ENCODE measurements around the gene LY6G6C.
"Not testable (repeated sequence)": the region's sequence is repeated elsewhere in the genome, so short reads cannot be mapped to it uniquely, and the experiment has no call there.

The LY6G6C gene

GRCh38 chr6:31727034-31727716 is 5.6 kb upstream of the LY6G6C start:
- DNase-seq (ENCODE audit: low spot score), result no peak

GRCh38 chr6:31725502-31726350 is 4.2 kb upstream of the LY6G6C start:
- DNase-seq (ENCODE audit: low spot score), result no peak

GRCh38 chr6:31723980-31724691 is 2.6 kb upstream of the LY6G6C start:
- DNase-seq (ENCODE audit: low spot score), result no peak

GRCh38 chr6:31723245-31723979 is 1.9 kb upstream of the LY6G6C start, which contains the start of gene MPIG6B:
Gene MPIG6B, plus strand, starts transcription at chr6:31723373. Its CDS starts 11 bp downstream, at chr6:31723384.
- DNase-seq (ENCODE audit: low spot score), result no peak

GRCh38 chr6:31722173-31722572 is 627 bp upstream of the LY6G6C start:
- no peak for DNase-seq (ENCODE audit: low spot score)

- no peak for DNase-seq (ENCODE audit: low spot score)
Measured at GRCh38 chr6:31720196-31720770, 1.3 kb downstream of the LY6G6C start.

GRCh38 chr6:31719001-31719400 is 2.5 kb downstream of the LY6G6C start:
- no peak for DNase-seq (ENCODE audit: low spot score)

GRCh38 chr6:31718265-31718664 is 3.3 kb downstream of the LY6G6C start:
- no peak for DNase-seq (ENCODE audit: low spot score)

- no peak for DNase-seq (ENCODE audit: low spot score)
Measured at GRCh38 chr6:31717499-31718222, 3.9 kb downstream of the LY6G6C start.

GRCh38 chr6:31715022-31715958 is 6.3 kb downstream of the LY6G6C start, which contains the start of gene LY6G6D:
Gene LY6G6D, plus strand, starts transcription at chr6:31715348. Its CDS starts 8 bp downstream, at chr6:31715356.
- no peak for DNase-seq (ENCODE audit: low spot score)

- no peak for DNase-seq (ENCODE audit: low spot score)
Measured at GRCh38 chr6:31713991-31714684, 7.4 kb downstream of the LY6G6C start.

GRCh38 chr6:31713465-31713864 is 8.1 kb downstream of the LY6G6C start:
- no peak for DNase-seq (ENCODE audit: low spot score)

GRCh38 chr6:31712296-31712695 is 9.2 kb downstream of the LY6G6C start:
- DNase-seq (ENCODE audit: low spot score), result no peak

GRCh38 chr6:31711233-31711632 is 10.3 kb downstream of the LY6G6C start:
- DNase-seq (ENCODE audit: low spot score), result no peak

GRCh38 chr6:31710523-31711219 is 10.9 kb downstream of the LY6G6C start:
- DNase-seq (ENCODE audit: low spot score), result no peak

GRCh38 chr6:31709157-31709556 is 12.4 kb downstream of the LY6G6C start:
- DNase-seq (ENCODE audit: low spot score), result not testable (repeated sequence)

GRCh38 chr6:31708224-31708623 is 13.3 kb downstream of the LY6G6C start:
- DNase-seq (ENCODE audit: low spot score), result no peak

GRCh38 chr6:31707701-31708100 is 13.8 kb downstream of the LY6G6C start:
- DNase-seq (ENCODE audit: low spot score), result no peak
